SK-N-SH (cell line): Measurements from ENCODE around the gene DACH1. TPM values are rescaled to one million over a fixed set of nuclear protein-coding genes. Genes with fewer than 3 reads are reported as not detected.

Source experiments
- CTCF ChIA-PET: fragments of 300-600, 350-600 bp; formaldehyde crosslinking; extraction: SDS; loops from one replicate; lab custom pipeline; 2021; lab: Yijun Ruan, JAX
- POLR2A ChIA-PET: fragments of 350-600 bp; sonication (Branson Sonifier 250); formaldehyde crosslinking; extraction: SDS; loops from one replicate; lab custom pipeline; 2020; ENCODE audit warnings: antibody characterized with exemption, inconsistent platforms; lab: Yijun Ruan, JAX
- DNase-seq: peaks from one replicate; pipeline ENCODE4 v3.0.0; 2012
- H2AFZ ChIP-seq: fragments of 200-600 bp; sonication (generic); 2 replicates; pipeline ENCODE4 v1.8.1; 2016; ENCODE audit warnings: antibody characterized with exemption, mild to moderate bottlenecking, low read depth
- H3F3A ChIP-seq: fragments of 200-600 bp; sonication (generic); replicated peaks from 2 replicates; pipeline ENCODE3; 2016; ENCODE audit warnings: antibody characterized with exemption, mild to moderate bottlenecking; ENCODE audit not compliant: insufficient read depth
- H3K27ac ChIP-seq, 2 experiments: fragments of 200-500 bp in 1 of 2; fragments of 200-600 bp in 1 of 2; sonication (Bioruptor generic) in 1 of 2; sonication (generic), shearing (Covaris generic) in 1 of 2; 2 replicates each; pipeline versions ENCODE4 v1.5.1 to v1.6.1; 2014 to 2016; ENCODE audit warnings: low read depth in 2 of 2, inconsistent platforms in 1 of 2, low read length in 1 of 2, mild to moderate bottlenecking in 1 of 2, mixed read lengths in 1 of 2
- H3K27me3 ChIP-seq: fragments of 200-600 bp; sonication (generic), shearing (Covaris generic); 2 replicates; pipeline ENCODE4 v1.6.1; 2016; ENCODE audit warnings: mixed run types; ENCODE audit not compliant: insufficient read depth
- H3K36me3 ChIP-seq, 2 experiments: fragments of 200-500 bp in 1 of 2; fragments of 200-600 bp in 1 of 2; sonication (Bioruptor generic) in 1 of 2; sonication (generic) in 1 of 2; replicated peaks in 1 of 2; 2 replicates each; pipeline versions ENCODE3 to v1.5.1; 2014 to 2016; ENCODE audit warnings: low read length in 1 of 2, mild to moderate bottlenecking in 1 of 2; ENCODE audit not compliant: insufficient read depth in 2 of 2, control insufficient read depth in 1 of 2
- H3K4me1 ChIP-seq, 2 experiments: fragments of 200-500 bp in 1 of 2; fragments of 200-600 bp in 1 of 2; sonication (Bioruptor generic) in 1 of 2; sonication (generic), shearing (Covaris generic) in 1 of 2; 2 replicates each; pipeline versions ENCODE4 v1.5.1 to v1.6.1; 2014 to 2016; ENCODE audit warnings: low read depth in 1 of 2, low read length in 1 of 2, mixed run types in 1 of 2; ENCODE audit not compliant: insufficient read depth in 2 of 2, control insufficient read depth in 1 of 2
- H3K4me2 ChIP-seq: fragments of 200-600 bp; sonication (generic), shearing (Covaris generic); 2 replicates; pipeline ENCODE4 v1.6.1; 2017; ENCODE audit warnings: mixed run types
- H3K4me3 ChIP-seq, 2 experiments: fragments of 200-500 bp in 1 of 2; fragments of 200-600 bp in 1 of 2; sonication (Bioruptor generic) in 1 of 2; sonication (generic), shearing (Covaris generic) in 1 of 2; 2 replicates each; pipeline versions ENCODE4 v1.5.1 to v1.8.1; 2014 to 2016; ENCODE audit warnings: low read depth in 2 of 2, inconsistent platforms in 1 of 2, low read length in 1 of 2, mild to moderate bottlenecking in 1 of 2, mixed read lengths in 1 of 2, moderate library complexity in 1 of 2
- H3K79me2 ChIP-seq: fragments of 200-600 bp; sonication (generic); 2 replicates; pipeline ENCODE4 v1.8.1; 2017; ENCODE audit warnings: mild to moderate bottlenecking; ENCODE audit not compliant: insufficient read depth
- H3K9ac ChIP-seq: fragments of 200-600 bp; sonication (generic); 2 replicates; pipeline ENCODE4 v1.6.1; 2017; ENCODE audit warnings: mixed run types
- H3K9me2 ChIP-seq: fragments of 200-600 bp; sonication (generic); 2 replicates; pipeline ENCODE4 v1.6.1; 2017; ENCODE audit warnings: mixed run types
- H3K9me3 ChIP-seq: fragments of 200-600 bp; sonication (generic); 2 replicates; pipeline ENCODE4 v1.6.1; 2017; ENCODE audit warnings: mixed run types, mild to moderate bottlenecking, moderate library complexity
- H4K20me1 ChIP-seq: fragments of 200-600 bp; sonication (generic); 2 replicates; pipeline ENCODE4 v1.6.1; 2017; ENCODE audit warnings: mild to moderate bottlenecking, mixed run types; ENCODE audit not compliant: insufficient read depth
- CHD2 ChIP-seq: fragments of 150-350 bp; IDR thresholded peaks from 2 replicates; pipeline ENCODE4 v1.6.1; 2018; ENCODE audit warnings: low read length; ENCODE audit not compliant: partially characterized antibody
- CTCF ChIP-seq: fragments of 200-600 bp; sonication (generic); IDR thresholded peaks from 2 replicates; pipeline ENCODE4 v1.6.1; 2017; ENCODE audit warnings: antibody characterized with exemption, mild to moderate bottlenecking, moderate library complexity
- EP300 ChIP-seq, 2 experiments: IDR thresholded peaks; 2 replicates each; pipeline versions ENCODE4 v1.4.0 to v1.6.1; 2012; ENCODE audit warnings: borderline replicate concordance in 1 of 2, low read depth in 1 of 2, low read length in 1 of 2
- FOXM1 ChIP-seq: IDR thresholded peaks from 2 replicates; pipeline ENCODE4 v1.4.0; 2012; ENCODE audit warnings: low read depth, mild to moderate bottlenecking
- NFIC ChIP-seq: IDR thresholded peaks from 2 replicates; pipeline ENCODE4 v1.4.0; 2012; ENCODE audit warnings: borderline replicate concordance
- PBX3 ChIP-seq: IDR thresholded peaks from 2 replicates; pipeline ENCODE4; 2012
- RAD21 ChIP-seq: IDR thresholded peaks from 2 replicates; pipeline ENCODE4 v1.6.1; 2012; ENCODE audit warnings: mild to moderate bottlenecking, low read length
- RFX5 ChIP-seq: IDR thresholded peaks from 2 replicates; pipeline ENCODE4 v1.6.1; 2012; ENCODE audit warnings: mild to moderate bottlenecking, improper control_type of control experiment, low read length
- TAF1 ChIP-seq: IDR thresholded peaks from 2 replicates; pipeline ENCODE4 v1.6.1; 2012; ENCODE audit warnings: low read depth, mild to moderate bottlenecking, low read length, moderate library complexity, borderline replicate concordance
- WGBS: methylation state at CpG from one replicate; pipeline ENCODE4 v1.1.6; 2017; ENCODE audit warnings: low lambda C conversion rate; 5-methylcytosine and 5-hydroxymethylcytosine counted together
- polyA plus RNA-seq, 3 experiments: library from polyadenylated mRNA; depleted of rRNA; stranded (reverse); fragments of >200 nt; gene quantifications; 2 replicates each; pipeline ENCODE4 v1.2.3, GENCODE V29; 2012
- TF ChIP-seq, protein P1 (sequence below): fragments of 150-350 bp; IDR thresholded peaks from 2 replicates; pipeline ENCODE4 v1.6.1; 2016; ENCODE audit warnings: mild to moderate bottlenecking, low read depth, low read length
- TF ChIP-seq, protein P2 (sequence below): IDR thresholded peaks from 2 replicates; pipeline ENCODE4 v1.4.0; 2012; ENCODE audit warnings: low read depth, borderline replicate concordance
- TF ChIP-seq, protein P3 (sequence below): IDR thresholded peaks from 2 replicates; pipeline ENCODE4 v1.4.0; 2012; ENCODE audit warnings: low read depth, borderline replicate concordance
- TF ChIP-seq, protein P4 (sequence below): fragments of 150-350 bp; IDR thresholded peaks from 2 replicates; pipeline ENCODE4 v1.6.1; 2017; ENCODE audit warnings: antibody characterized with exemption, low read length, low read depth, borderline replicate concordance

Gene DACH1
- polyA plus RNA-seq, 1 of the 3 experiments (the other 2 are of a cell fraction) = 0.21 TPM

- Histone ChIP-seq H3K4me1 (peaks cover 0 to 10% of the 10 kb centered on the region in 2 experiments; a peak in 2 of 4 replicates), H3K79me2 (no peaks in the 10 kb centered on the region), H3K9me2 (no peaks in the 10 kb centered on the region), H4K20me1 (no peaks in the 10 kb centered on the region), H3K9ac (no peak overlapping the region), H3K27ac (no peak overlapping the region), H3K4me3 (peak overlapping the region in 1 of 2 experiments; percentile 12; a peak in 1 of 4 replicates), H3K27me3 (no peaks in the 10 kb centered on the region), H3K9me3 (no peaks in the 10 kb centered on the region), H3K4me2 (no peak overlapping the region), H2AFZ (no peak overlapping the region), H3K36me3 (peaks cover 0 to 4% of the 10 kb centered on the region in 2 experiments), H3F3A (no peaks in the 10 kb centered on the region)
- no peak for TF ChIP-seq CHD2
- TF ChIP-seq RFX5 = no peak
- TF ChIP-seq, protein P1, sequence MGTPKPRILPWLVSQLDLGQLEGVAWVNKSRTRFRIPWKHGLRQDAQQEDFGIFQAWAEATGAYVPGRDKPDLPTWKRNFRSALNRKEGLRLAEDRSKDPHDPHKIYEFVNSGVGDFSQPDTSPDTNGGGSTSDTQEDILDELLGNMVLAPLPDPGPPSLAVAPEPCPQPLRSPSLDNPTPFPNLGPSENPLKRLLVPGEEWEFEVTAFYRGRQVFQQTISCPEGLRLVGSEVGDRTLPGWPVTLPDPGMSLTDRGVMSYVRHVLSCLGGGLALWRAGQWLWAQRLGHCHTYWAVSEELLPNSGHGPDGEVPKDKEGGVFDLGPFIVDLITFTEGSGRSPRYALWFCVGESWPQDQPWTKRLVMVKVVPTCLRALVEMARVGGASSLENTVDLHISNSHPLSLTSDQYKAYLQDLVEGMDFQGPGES = no peak
- TF ChIP-seq RAD21 = peak; percentile 8; the same call in 1 of the 2 replicates
- peak; percentile 54 for TF ChIP-seq CTCF
- CTCF ChIA-PET = interaction anchor here (1.0 to 1.9 kb wide), 2 partner anchors 12 to 25 kb away, joined by 3 to 8 read pairs; no protein-coding TSS in a partner anchor
- no peak for DNase-seq
- POLR2A ChIA-PET = no interaction called here
- WGBS = 79% methylated on average over 6 of the region's 6 CpGs
Measured at GRCh38 chr13:71477735-71478134, 389.3 kb downstream of the DACH1 start.

- Histone ChIP-seq H3K4me3 (no peak overlapping the region), H3K27me3 (no peaks in the 10 kb centered on the region), H3K4me1 (peaks cover 0 to 10% of the 10 kb centered on the region in 2 experiments; a peak in 2 of 4 replicates), H3K9ac (no peak overlapping the region), H3K79me2 (no peaks in the 10 kb centered on the region), H2AFZ (no peak overlapping the region), H3K9me2 (no peaks in the 10 kb centered on the region)
- ChIA-PET CTCF (no interaction called here), POLR2A (no interaction called here)
- DNase-seq = no peak
- WGBS = 83% methylated on average over 3 of the region's 3 CpGs
- TF ChIP-seq, protein P2, sequence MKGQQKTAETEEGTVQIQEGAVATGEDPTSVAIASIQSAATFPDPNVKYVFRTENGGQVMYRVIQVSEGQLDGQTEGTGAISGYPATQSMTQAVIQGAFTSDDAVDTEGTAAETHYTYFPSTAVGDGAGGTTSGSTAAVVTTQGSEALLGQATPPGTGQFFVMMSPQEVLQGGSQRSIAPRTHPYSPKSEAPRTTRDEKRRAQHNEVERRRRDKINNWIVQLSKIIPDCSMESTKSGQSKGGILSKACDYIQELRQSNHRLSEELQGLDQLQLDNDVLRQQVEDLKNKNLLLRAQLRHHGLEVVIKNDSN = no peak
- TF ChIP-seq EP300 (IDR thresholded peaks at IDR 0.05; ENCODE audit: borderline replicate concordance in 1 of 2, low read depth in 1 of 2, low read length in 1 of 2) (no peak), PBX3 (no peak), FOXM1 (no peak), NFIC (no peak), CHD2 (no peak), TAF1 (no peak)
- TF ChIP-seq, protein P3, sequence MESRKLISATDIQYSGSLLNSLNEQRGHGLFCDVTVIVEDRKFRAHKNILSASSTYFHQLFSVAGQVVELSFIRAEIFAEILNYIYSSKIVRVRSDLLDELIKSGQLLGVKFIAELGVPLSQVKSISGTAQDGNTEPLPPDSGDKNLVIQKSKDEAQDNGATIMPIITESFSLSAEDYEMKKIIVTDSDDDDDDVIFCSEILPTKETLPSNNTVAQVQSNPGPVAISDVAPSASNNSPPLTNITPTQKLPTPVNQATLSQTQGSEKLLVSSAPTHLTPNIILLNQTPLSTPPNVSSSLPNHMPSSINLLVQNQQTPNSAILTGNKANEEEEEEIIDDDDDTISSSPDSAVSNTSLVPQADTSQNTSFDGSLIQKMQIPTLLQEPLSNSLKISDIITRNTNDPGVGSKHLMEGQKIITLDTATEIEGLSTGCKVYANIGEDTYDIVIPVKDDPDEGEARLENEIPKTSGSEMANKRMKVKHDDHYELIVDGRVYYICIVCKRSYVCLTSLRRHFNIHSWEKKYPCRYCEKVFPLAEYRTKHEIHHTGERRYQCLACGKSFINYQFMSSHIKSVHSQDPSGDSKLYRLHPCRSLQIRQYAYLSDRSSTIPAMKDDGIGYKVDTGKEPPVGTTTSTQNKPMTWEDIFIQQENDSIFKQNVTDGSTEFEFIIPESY = no peak
- TF ChIP-seq, protein P4, sequence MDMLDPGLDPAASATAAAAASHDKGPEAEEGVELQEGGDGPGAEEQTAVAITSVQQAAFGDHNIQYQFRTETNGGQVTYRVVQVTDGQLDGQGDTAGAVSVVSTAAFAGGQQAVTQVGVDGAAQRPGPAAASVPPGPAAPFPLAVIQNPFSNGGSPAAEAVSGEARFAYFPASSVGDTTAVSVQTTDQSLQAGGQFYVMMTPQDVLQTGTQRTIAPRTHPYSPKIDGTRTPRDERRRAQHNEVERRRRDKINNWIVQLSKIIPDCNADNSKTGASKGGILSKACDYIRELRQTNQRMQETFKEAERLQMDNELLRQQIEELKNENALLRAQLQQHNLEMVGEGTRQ = no peak
- TF ChIP-seq, all 33 proteins: peak for 0
- Histone ChIP-seq H3F3A (no peaks in the 10 kb centered on the region), H3K36me3 (peaks cover 0 to 4% of the 10 kb centered on the region in 2 experiments), H3K27ac (no peak overlapping the region), H3K9me3 (no peaks in the 10 kb centered on the region), H3K4me2 (no peak overlapping the region), H4K20me1 (no peaks in the 10 kb centered on the region)
Measured at GRCh38 chr13:71474936-71475335, 392.1 kb downstream of the DACH1 start.
